HG03108 (cell line): ENCODE results near the gene TBC1D9B.
"Not testable (repeated sequence)": the region's sequence is repeated elsewhere in the genome, so short reads cannot be mapped to it uniquely, and the experiment has no call there.

Source experiments
- ATAC-seq: cut with Tn5 transposase; IDR thresholded peaks from one replicate; pipeline ENCODE4 v1.9.1; 2021; ENCODE audit warnings: moderate library complexity; ENCODE audit not compliant: unreplicated experiment

The TBC1D9B gene

GRCh38 chr5:179886190-179886911 lies 21.3 kb downstream of the TBC1D9B start:
- no peak for ATAC-seq

- ATAC-seq = no peak
Observed at GRCh38 chr5:179885491-179886090, 22.1 kb downstream of the TBC1D9B start.

- no peak for ATAC-seq
Observed at GRCh38 chr5:179883163-179883562, 24.5 kb downstream of the TBC1D9B start.

GRCh38 chr5:179882338-179882737 lies 25.4 kb downstream of the TBC1D9B start:
- ATAC-seq = no peak

GRCh38 chr5:179880848-179881590 lies 26.7 kb downstream of the TBC1D9B start:
- no peak for ATAC-seq

- ATAC-seq = no peak
Observed at GRCh38 chr5:179880066-179880650, 27.5 kb downstream of the TBC1D9B start.

- ATAC-seq = no peak
Observed at GRCh38 chr5:179879690-179880010, 28.0 kb downstream of the TBC1D9B start.

- ATAC-seq = no peak
Observed at GRCh38 chr5:179879003-179879689, 28.6 kb downstream of the TBC1D9B start.

- ATAC-seq = no peak
Observed at GRCh38 chr5:179878222-179879002, 29.3 kb downstream of the TBC1D9B start.

GRCh38 chr5:179876610-179876952 lies 31.1 kb downstream of the TBC1D9B start:
- no peak for ATAC-seq

GRCh38 chr5:179875741-179876609 lies 31.7 kb downstream of the TBC1D9B start:
- ATAC-seq = no peak

GRCh38 chr5:179874536-179875292 lies 33.0 kb downstream of the TBC1D9B start:
- ATAC-seq = no peak

GRCh38 chr5:179874136-179874535 lies 33.6 kb downstream of the TBC1D9B start:
- no peak for ATAC-seq

- no peak for ATAC-seq
Observed at GRCh38 chr5:179873588-179874110, 34.0 kb downstream of the TBC1D9B start.

- no peak for ATAC-seq
Observed at GRCh38 chr5:179872828-179873575, 34.7 kb downstream of the TBC1D9B start.

- ATAC-seq = no peak
Observed at GRCh38 chr5:179872055-179872827, 35.5 kb downstream of the TBC1D9B start.

GRCh38 chr5:179871533-179871932 lies 36.2 kb downstream of the TBC1D9B start:
- not testable (repeated sequence) for ATAC-seq
